Breast epithelium (tissue), 4 donors: Measurements from ENCODE around the gene PRKD1. TPM values are rescaled to one million over a fixed set of nuclear protein-coding genes. Genes with fewer than 3 reads are reported as not detected.
A peak's percentile ranks its signal among the peaks of the same experiment; 100 is the strongest.

Experiments used
- DNase-seq, 2 donors: peaks; one replicate each; pipeline ENCODE4 v3.0.0-alpha.2; 2019; ENCODE audit warnings: low spot score in 2 of 2
- H3K27ac ChIP-seq, 2 donors: fragments of 200-600 bp; sonication (generic) in 1 of 2; one replicate each; pipeline ENCODE4 v1.5.1; 2016 to 2019; ENCODE audit warnings: mild to moderate bottlenecking in 1 of 2
- H3K27me3 ChIP-seq, 2 donors: fragments of 200-600 bp; sonication (generic) in 1 of 2; one replicate each; pipeline versions ENCODE4 v1.5.1 to v1.6.0; 2017 to 2019; ENCODE audit warnings: control low read depth in 1 of 2, mild to moderate bottlenecking in 1 of 2
- H3K36me3 ChIP-seq: fragments of 200-600 bp; one replicate; pipeline ENCODE4 v1.5.1; 2019
- H3K4me1 ChIP-seq, 2 donors: fragments of 200-600 bp; sonication (generic); one replicate each; pipeline ENCODE4 v1.5.1; 2016 to 2019; ENCODE audit warnings: control low read depth in 1 of 2
- H3K4me3 ChIP-seq, 3 donors: fragments of 200-600 bp; sonication (generic); 1 replicate in 2 of 3; 2 replicates in 1 of 3; pipeline ENCODE4 v1.5.1; 2016 to 2019; ENCODE audit warnings: mild to moderate bottlenecking in 3 of 3, moderate library complexity in 2 of 3
- H3K9me3 ChIP-seq, 2 donors: fragments of 200-600 bp; sonication (generic) in 1 of 2; one replicate each; pipeline ENCODE4 v1.5.1; 2016 to 2019; ENCODE audit warnings: control low read depth in 1 of 2
- CTCF ChIP-seq, 3 donors: fragments of 450-650 bp; IDR thresholded peaks; one replicate each; pipeline ENCODE4 v1.5.1; 2016 to 2017; ENCODE audit warnings: antibody characterized with exemption in 3 of 3, mild to moderate bottlenecking in 3 of 3, moderate library complexity in 3 of 3
- POLR2A ChIP-seq: fragments of 450-650 bp; IDR thresholded peaks from one replicate; pipeline ENCODE4 v1.6.1; 2016; ENCODE audit warnings: antibody characterized with exemption, mild to moderate bottlenecking, moderate library complexity
- POLR2AphosphoS5 ChIP-seq, 3 donors: sonication (generic); formaldehyde crosslinking; IDR thresholded peaks; one replicate each; pipeline ENCODE4 v1.6.1; 2017; ENCODE audit warnings: antibody characterized with exemption in 3 of 3
- intact Hi-C: fragments of 100-400 bp; cut with DNase I; formaldehyde crosslinking; loops from one replicate; pipeline ENCODE4 v1.15.1; 2023; ENCODE audit warnings: low total_unique reads
- total RNA-seq, 3 donors: library from RNA; depleted of rRNA; stranded (reverse); fragments of >200 nt; gene quantifications; one replicate each; pipeline ENCODE4 v1.1.0, GENCODE V29; 2016

PRKD1 gene
- total RNA-seq, 3 donors from 2014 or later = 14.1 to 26.1 (median 22.7) TPM

GRCh38 chr14:29548948-29549370 lies 378.7 kb downstream of the PRKD1 start:
- Histone ChIP-seq H3K36me3 (no peaks in the 10 kb centered on the region), H3K4me3 (no peak overlapping the region), H3K4me1 (no peaks in the 10 kb centered on the region), H3K27me3 (no peaks in the 10 kb centered on the region), H3K9me3 (no peaks in the 10 kb centered on the region), H3K27ac (no peak overlapping the region)
- DNase-seq = no peak
- intact Hi-C loops = no loop called here
- TF ChIP-seq CTCF (IDR thresholded peaks at IDR 0.05) (peak; percentile 22 to 53 (median 31)), POLR2AphosphoS5 (IDR thresholded peaks at IDR 0.05) (no peak), POLR2A (no peak)

GRCh38 chr14:29545714-29546113 lies 381.9 kb downstream of the PRKD1 start:
- Histone ChIP-seq H3K27ac (no peak overlapping the region), H3K9me3 (no peaks in the 10 kb centered on the region), H3K36me3 (no peaks in the 10 kb centered on the region), H3K4me3 (no peak overlapping the region), H3K4me1 (no peaks in the 10 kb centered on the region), H3K27me3 (no peaks in the 10 kb centered on the region)
- TF ChIP-seq POLR2AphosphoS5 (IDR thresholded peaks at IDR 0.05) (no peak), CTCF (IDR thresholded peaks at IDR 0.05) (no peak), POLR2A (no peak)
- intact Hi-C loops = no loop called here
- no peak for DNase-seq

- intact Hi-C loops = no loop called here
- TF ChIP-seq CTCF (IDR thresholded peaks at IDR 0.05) = no peak
- TF ChIP-seq POLR2A = no peak
- TF ChIP-seq POLR2AphosphoS5 (IDR thresholded peaks at IDR 0.05) = no peak
- Histone ChIP-seq H3K27ac (no peak overlapping the region), H3K36me3 (no peaks in the 10 kb centered on the region), H3K9me3 (no peaks in the 10 kb centered on the region), H3K27me3 (no peaks in the 10 kb centered on the region), H3K4me3 (no peak overlapping the region), H3K4me1 (no peaks in the 10 kb centered on the region)
- no peak for DNase-seq
Observed at GRCh38 chr14:29536886-29537511, 390.6 kb downstream of the PRKD1 start.

GRCh38 chr14:29529418-29529817 lies 398.2 kb downstream of the PRKD1 start:
- Histone ChIP-seq H3K9me3 (no peaks in the 10 kb centered on the region), H3K27ac (no peak overlapping the region), H3K4me1 (no peaks in the 10 kb centered on the region), H3K36me3 (no peaks in the 10 kb centered on the region), H3K4me3 (no peak overlapping the region), H3K27me3 (no peaks in the 10 kb centered on the region)
- no peak for DNase-seq
- TF ChIP-seq CTCF (IDR thresholded peaks at IDR 0.05) = no peak
- TF ChIP-seq POLR2AphosphoS5 (IDR thresholded peaks at IDR 0.05) = no peak
- no peak for TF ChIP-seq POLR2A
- intact Hi-C loops = no loop called here

GRCh38 chr14:29528889-29529288 lies 398.8 kb downstream of the PRKD1 start:
- TF ChIP-seq POLR2AphosphoS5 (IDR thresholded peaks at IDR 0.05) (no peak), POLR2A (no peak), CTCF (IDR thresholded peaks at IDR 0.05) (no peak)

More at GRCh38 chr14:29528889-29529288, 398.8 kb downstream of the PRKD1 start:
- H3K36me3 ChIP-seq = no peaks in the 10 kb centered on the region
- DNase-seq = no peak
- H3K9me3 ChIP-seq = no peaks in the 10 kb centered on the region
- H3K27ac ChIP-seq = no peak overlapping the region
- no peaks in the 10 kb centered on the region for H3K4me1 ChIP-seq
- intact Hi-C loops = no loop called here
- H3K4me3 ChIP-seq = no peak overlapping the region
- no peaks in the 10 kb centered on the region for H3K27me3 ChIP-seq
